Liver (tissue), 9 donors: ENCODE results near the gene PKDREJ. TPM values are rescaled to one million over a fixed set of nuclear protein-coding genes. Genes with fewer than 3 reads are reported as not detected.
A peak's percentile ranks its signal among the peaks of the same experiment; 100 is the strongest.

Experiments
- DNase-seq: peaks from one replicate; pipeline ENCODE4 v3.0.0-alpha.2; 2017; ENCODE audit warnings: low spot score
- H3K27ac ChIP-seq, 2 donors: one replicate each; pipeline ENCODE4 v1.7.0; 2013; ENCODE audit warnings: inconsistent platforms in 2 of 2, low read length in 2 of 2, control low read depth in 1 of 2, low read depth in 1 of 2, mild to moderate bottlenecking in 1 of 2
- H3K27me3 ChIP-seq, 4 donors: one replicate each; pipeline versions ENCODE4 v1.6.1 to v1.7.0; 2013; ENCODE audit warnings: low read length in 3 of 4, inconsistent platforms in 1 of 4, mild to moderate bottlenecking in 1 of 4, moderate library complexity in 1 of 4; ENCODE audit not compliant: control insufficient read depth in 4 of 4, insufficient read depth in 4 of 4
- H3K36me3 ChIP-seq, 4 donors: one replicate each; pipeline versions ENCODE4 v1.6.1 to v1.7.0; 2013; ENCODE audit warnings: low read length in 3 of 4, mild to moderate bottlenecking in 3 of 4, low read depth in 1 of 4, moderate library complexity in 1 of 4; ENCODE audit not compliant: control insufficient read depth in 4 of 4, insufficient read depth in 3 of 4
- H3K4me1 ChIP-seq, 4 donors: one replicate each; pipeline versions ENCODE4 v1.6.1 to v1.7.0; 2013; ENCODE audit warnings: low read length in 3 of 4, mild to moderate bottlenecking in 3 of 4, moderate library complexity in 1 of 4; ENCODE audit not compliant: control insufficient read depth in 4 of 4, insufficient read depth in 4 of 4
- H3K4me3 ChIP-seq, 3 donors: one replicate each; pipeline versions ENCODE4 v1.6.1 to v1.7.0; 2013; ENCODE audit warnings: low read length in 3 of 3, control low read depth in 1 of 3, low read depth in 1 of 3, mild to moderate bottlenecking in 1 of 3
- H3K9ac ChIP-seq, 2 donors: one replicate each; pipeline ENCODE4 v1.7.0; 2013; ENCODE audit warnings: low read length in 2 of 2, mild to moderate bottlenecking in 2 of 2, moderate library complexity in 2 of 2, control low read depth in 1 of 2, low read depth in 1 of 2
- H3K9me3 ChIP-seq, 4 donors: one replicate each; pipeline versions ENCODE4 v1.6.1 to v1.7.0; 2013; ENCODE audit warnings: low read length in 3 of 4; ENCODE audit not compliant: control insufficient read depth in 4 of 4
- EGR1 ChIP-seq, 2 donors: IDR thresholded peaks; 2 replicates each; pipeline ENCODE4 v1.6.1; 2016 to 2018; ENCODE audit warnings: antibody characterized with exemption in 2 of 2, low read depth in 2 of 2
- FOXA1 ChIP-seq: IDR thresholded peaks from 2 replicates; pipeline ENCODE4 v1.6.1; 2016; ENCODE audit warnings: antibody characterized with exemption
- GABPA ChIP-seq, 2 donors: IDR thresholded peaks in 1 of 2; conservative IDR thresholded peaks in 1 of 2; 2 replicates each; pipeline ENCODE4 v1.6.1; 2016; ENCODE audit warnings: antibody characterized with exemption in 2 of 2, mild to moderate bottlenecking in 1 of 2, moderate library complexity in 1 of 2
- HNF4A ChIP-seq, 2 donors: conservative IDR thresholded peaks; 2 replicates each; pipeline ENCODE4 v1.6.1; 2016; ENCODE audit warnings: antibody characterized with exemption in 2 of 2, mild to moderate bottlenecking in 2 of 2
- NR2F2 ChIP-seq: IDR thresholded peaks from 2 replicates; pipeline ENCODE4 v1.6.1; 2016; ENCODE audit warnings: antibody characterized with exemption
- RAD21 ChIP-seq, 2 donors: IDR thresholded peaks; 2 replicates each; pipeline ENCODE4 v1.6.1; 2016; ENCODE audit warnings: antibody characterized with exemption in 2 of 2, mild to moderate bottlenecking in 2 of 2
- RXRA ChIP-seq, 2 donors: IDR thresholded peaks; 2 replicates each; pipeline ENCODE4 v1.6.1; 2017 to 2018; ENCODE audit warnings: antibody characterized with exemption in 2 of 2, mild to moderate bottlenecking in 1 of 2
- SP1 ChIP-seq: IDR thresholded peaks from 2 replicates; pipeline ENCODE4 v1.6.1; 2018; ENCODE audit warnings: antibody characterized with exemption, mild to moderate bottlenecking
- YY1 ChIP-seq: IDR thresholded peaks from 2 replicates; pipeline ENCODE4 v1.6.1; 2016; ENCODE audit warnings: antibody characterized with exemption, mild to moderate bottlenecking
- whole genome bisulfite sequencing: extraction: QIAGEN DNeasy Blood & Tissue Kit; methylation state at CpG from one replicate; pipeline ENCODE4 v1.1.7; 2013; 5-methylcytosine and 5-hydroxymethylcytosine counted together
- polyA plus RNA-seq, 2 donors: library from polyadenylated mRNA; stranded (reverse) in 1 of 2; unstranded in 1 of 2; fragments of 200-250 nt in 1 of 2; fragments of >200 nt in 1 of 2; fragmentation: Nextera tagmentation in 1 of 2; extraction: Ambion mirVana in 1 of 2; gene quantifications; one replicate each; pipeline versions ENCODE4 v1.2.1 to v1.2.3, GENCODE V29; 2013 to 2015
- total RNA-seq, 2 donors: library from RNA; depleted of rRNA; stranded (reverse); fragments of >200 nt; gene quantifications; one replicate each; pipeline ENCODE4 v1.2.3, GENCODE V29; 2014
- TF ChIP-seq, protein P1 (sequence below): IDR thresholded peaks from 2 replicates; pipeline ENCODE4 v1.6.1; 2016; ENCODE audit warnings: antibody characterized with exemption, mild to moderate bottlenecking
- donor health status: healthy.
- donor health status: healthy.
- donor health status: healthy.
- donor health status: healthy.
- donor health status: healthy.

Gene PKDREJ
- total and polyA plus RNA-seq, 4 donors, result under 0.01 to 0.05 (median 0.02) TPM

DNA sequence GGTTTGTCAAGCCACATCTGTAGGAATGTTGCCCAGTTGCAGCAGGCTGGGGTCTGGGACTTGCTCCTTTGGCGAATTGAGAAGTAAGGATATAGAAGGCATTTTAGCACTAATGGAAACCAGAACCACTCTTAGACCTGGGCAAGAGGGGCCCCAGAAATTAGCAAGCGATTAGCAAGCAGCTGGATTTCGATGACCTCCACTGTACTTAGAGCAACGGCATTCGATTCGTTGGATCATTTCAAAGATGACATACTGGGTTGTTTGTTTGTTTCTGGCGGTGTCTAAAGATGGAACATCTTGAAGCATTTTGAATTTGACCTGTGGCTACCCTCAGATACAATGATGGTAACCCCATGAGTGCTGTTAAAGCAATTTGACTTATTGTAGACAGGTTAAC, 11.9 kb downstream of the PKDREJ start:
- no peak overlapping the region for H3K9ac ChIP-seq
- H3K36me3 ChIP-seq, result no peaks in the 10 kb centered on the region
- no peaks in the 10 kb centered on the region for H3K9me3 ChIP-seq
- DNase-seq, result no peak
- no peaks in the 10 kb centered on the region for H3K27me3 ChIP-seq
- TF ChIP-seq RXRA (IDR thresholded peaks at IDR 0.05), result no peak
- no peak for TF ChIP-seq FOXA1
- WGBS, result 85% methylated on average over 7 of the region's 7 CpGs
- no peak overlapping the region for H3K27ac ChIP-seq
- peaks cover 3 to 16% (median 9%) of the 10 kb centered on the region in 4 donors for H3K4me1 ChIP-seq
- H3K4me3 ChIP-seq, result peak overlapping the region in 1 of 3 donors; percentile 85

DNA sequence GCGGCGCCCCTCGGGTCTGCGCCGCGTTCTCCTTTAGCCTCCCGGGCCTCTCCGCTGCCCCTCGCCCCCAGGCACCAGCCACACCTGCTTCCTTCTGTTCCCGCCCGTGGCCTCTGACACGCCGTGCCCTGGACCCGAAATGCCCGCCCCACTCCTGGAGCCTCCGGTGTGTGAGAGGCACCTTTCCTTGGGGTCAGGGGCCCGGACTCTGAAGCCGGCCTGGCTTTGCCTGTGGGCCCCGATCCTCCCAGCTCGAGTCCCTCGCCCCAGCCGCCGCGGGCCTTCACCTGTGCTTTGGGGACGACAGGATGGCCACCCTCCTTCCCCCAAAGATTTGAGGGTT, 12.4 kb downstream of the PKDREJ start:
- whole genome bisulfite sequencing, result 6% methylated on average over 25 of the region's 25 CpGs
- no peaks in the 10 kb centered on the region for H3K27me3 ChIP-seq
- H3K4me1 ChIP-seq, result peaks cover 3 to 16% (median 9%) of the 10 kb centered on the region in 4 donors
- DNase-seq, result no peak
- H3K9ac ChIP-seq, result peak overlapping the region; percentile 16 to 42
- no peaks in the 10 kb centered on the region for H3K9me3 ChIP-seq
- TF ChIP-seq, protein P1, sequence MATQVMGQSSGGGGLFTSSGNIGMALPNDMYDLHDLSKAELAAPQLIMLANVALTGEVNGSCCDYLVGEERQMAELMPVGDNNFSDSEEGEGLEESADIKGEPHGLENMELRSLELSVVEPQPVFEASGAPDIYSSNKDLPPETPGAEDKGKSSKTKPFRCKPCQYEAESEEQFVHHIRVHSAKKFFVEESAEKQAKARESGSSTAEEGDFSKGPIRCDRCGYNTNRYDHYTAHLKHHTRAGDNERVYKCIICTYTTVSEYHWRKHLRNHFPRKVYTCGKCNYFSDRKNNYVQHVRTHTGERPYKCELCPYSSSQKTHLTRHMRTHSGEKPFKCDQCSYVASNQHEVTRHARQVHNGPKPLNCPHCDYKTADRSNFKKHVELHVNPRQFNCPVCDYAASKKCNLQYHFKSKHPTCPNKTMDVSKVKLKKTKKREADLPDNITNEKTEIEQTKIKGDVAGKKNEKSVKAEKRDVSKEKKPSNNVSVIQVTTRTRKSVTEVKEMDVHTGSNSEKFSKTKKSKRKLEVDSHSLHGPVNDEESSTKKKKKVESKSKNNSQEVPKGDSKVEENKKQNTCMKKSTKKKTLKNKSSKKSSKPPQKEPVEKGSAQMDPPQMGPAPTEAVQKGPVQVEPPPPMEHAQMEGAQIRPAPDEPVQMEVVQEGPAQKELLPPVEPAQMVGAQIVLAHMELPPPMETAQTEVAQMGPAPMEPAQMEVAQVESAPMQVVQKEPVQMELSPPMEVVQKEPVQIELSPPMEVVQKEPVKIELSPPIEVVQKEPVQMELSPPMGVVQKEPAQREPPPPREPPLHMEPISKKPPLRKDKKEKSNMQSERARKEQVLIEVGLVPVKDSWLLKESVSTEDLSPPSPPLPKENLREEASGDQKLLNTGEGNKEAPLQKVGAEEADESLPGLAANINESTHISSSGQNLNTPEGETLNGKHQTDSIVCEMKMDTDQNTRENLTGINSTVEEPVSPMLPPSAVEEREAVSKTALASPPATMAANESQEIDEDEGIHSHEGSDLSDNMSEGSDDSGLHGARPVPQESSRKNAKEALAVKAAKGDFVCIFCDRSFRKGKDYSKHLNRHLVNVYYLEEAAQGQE, result no peak
- TF ChIP-seq NR2F2 (no peak), YY1 (no peak), HNF4A (conservative IDR thresholded peaks at IDR 0.05) (no peak), EGR1 (IDR thresholded peaks at IDR 0.05; ENCODE audit: low read depth in 2 of 2) (no peak), FOXA1 (no peak), RAD21 (IDR thresholded peaks at IDR 0.05) (no peak)
- H3K4me3 ChIP-seq, result peak overlapping the region; percentile 77 to 85 (median 83)
- H3K36me3 ChIP-seq, result no peaks in the 10 kb centered on the region
- H3K27ac ChIP-seq, result peak overlapping the region; percentile 42 to 77

DNA sequence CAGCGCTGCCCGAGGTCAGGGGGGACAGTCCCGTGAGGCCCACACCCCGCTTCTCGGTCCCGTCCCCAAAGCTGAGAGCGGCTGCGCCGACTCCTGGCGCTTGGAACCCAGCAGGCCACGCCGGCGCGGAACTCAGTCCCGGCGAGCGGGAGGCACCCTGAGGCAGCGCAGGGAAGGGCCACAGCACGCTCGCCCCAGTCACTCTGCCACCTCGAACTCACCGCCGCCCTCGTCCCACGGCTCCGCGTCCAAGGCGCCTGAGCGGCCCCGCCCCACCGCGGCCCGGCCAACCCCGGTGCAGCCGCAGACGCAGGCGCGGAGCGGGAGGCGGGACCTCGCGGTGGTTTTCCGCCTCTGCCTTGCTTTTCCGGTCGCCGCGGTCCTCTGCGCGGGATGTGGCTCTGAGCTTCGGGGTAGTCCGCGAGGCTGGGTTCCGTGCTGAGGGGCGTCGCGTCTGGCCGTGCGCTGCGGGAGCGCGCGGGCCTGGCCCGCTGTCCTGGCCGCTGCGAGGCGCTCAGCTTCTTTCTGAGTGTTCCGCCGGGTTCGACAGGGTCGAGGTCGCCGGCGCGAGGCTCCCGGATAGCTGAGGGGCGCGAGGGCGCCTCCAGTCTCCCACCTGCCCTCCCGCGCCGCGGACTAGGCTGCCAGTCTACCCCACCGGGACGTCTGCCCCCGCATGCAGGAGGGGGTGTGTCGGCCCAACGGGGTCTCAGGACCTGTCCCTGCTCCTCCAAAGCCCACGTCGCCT, 12.9 kb downstream of the PKDREJ start, which contains the start of gene CDPF1:
TSS of gene CDPF1 (minus strand) at position 259 of the 748 bp plus-strand sequence. CDS start 2,009 bp downstream, outside the sequence.
- Histone ChIP-seq H3K9me3 (no peaks in the 10 kb centered on the region), H3K27ac (peak within 1 kb of the TSS; percentile 72 to 77), H3K4me3 (peak within 1 kb of the TSS; percentile 77 to 85 (median 83)), H3K27me3 (no peaks in the 10 kb centered on the region), H3K36me3 (no peaks in the 10 kb centered on the region), H3K4me1 (peaks cover 3 to 22% (median 9%) of the 10 kb centered on the region in 4 donors), H3K9ac (peak within 1 kb of the TSS; percentile 16 to 42)
- under 1% methylated on average over 89 of the region's 89 CpGs for WGBS
- TF ChIP-seq YY1, result no peak
- TF ChIP-seq, protein P1, result peak; percentile 12
- peak; percentile 34 for TF ChIP-seq SP1
- peak in 1 of 2 donors; percentile 70 for TF ChIP-seq GABPA (IDR thresholded peaks at IDR 0.05 in 1 of 2, conservative IDR thresholded peaks at IDR 0.05 in 1 of 2)
- TF ChIP-seq RAD21 (IDR thresholded peaks at IDR 0.05), result peak; percentile 28 to 61
- DNase-seq, result peak; percentile 92
